Activated CD8-positive, alpha-beta T cell treated with anti-CD3 and anti-CD28 coated beads, Interleukin-2, amount 10 ng/mL, durations not matched to agents 7 days and 5 days (primary cell): ENCODE measurements around the gene CSF3R. TPM values are rescaled to one million over a fixed set of nuclear protein-coding genes. Genes with fewer than 3 reads are reported as not detected.
"Not testable (repeated sequence)": the region's sequence is repeated elsewhere in the genome, so short reads cannot be mapped to it uniquely, and the experiment has no call there.

Experiments used
- ATAC-seq: fragments of 150-1000 bp; cut with Tn5 transposase; one replicate; pipeline ENCODE4 v1.10.0; 2021; ENCODE audit warnings: moderate library complexity
- CTCF ChIA-PET: fragments of 350-600 bp; sonication (Branson Sonifier 250); formaldehyde crosslinking; loops from one replicate; lab custom pipeline; 2021; ENCODE audit warnings: antibody characterized with exemption; lab: Charles Lee
- POLR2A ChIA-PET: fragments of 350-600 bp; sonication (Branson Sonifier 250); formaldehyde crosslinking; loops from one replicate; lab custom pipeline; 2021; ENCODE audit warnings: antibody characterized with exemption; lab: Charles Lee
- DNase-seq: peaks from one replicate; pipeline ENCODE4 v3.0.0-alpha.2; 2020
- H3K27ac Mint-ChIP-seq: one replicate; pipeline ENCODE4 v1.8.0; 2021; ENCODE audit warnings: mild to moderate bottlenecking, mixed read lengths
- H3K27me3 Mint-ChIP-seq: one replicate; pipeline ENCODE4 v1.8.0; 2021; ENCODE audit warnings: low read depth, mixed read lengths
- H3K36me3 Mint-ChIP-seq: one replicate; pipeline ENCODE4 v1.8.0; 2021; ENCODE audit warnings: low read depth, mixed read lengths
- H3K4me1 Mint-ChIP-seq: one replicate; pipeline ENCODE4 v1.8.0; 2021; ENCODE audit warnings: low read depth, mixed read lengths
- H3K4me3 Mint-ChIP-seq: one replicate; pipeline ENCODE4 v1.8.0; 2021; ENCODE audit warnings: mild to moderate bottlenecking, mixed read lengths
- H3K9me3 Mint-ChIP-seq: one replicate; pipeline ENCODE4 v1.8.0; 2022; ENCODE audit warnings: mixed read lengths; ENCODE audit not compliant: insufficient read depth
- total RNA-seq, 2 experiments: library from RNA; stranded (reverse); gene quantifications; one replicate each; pipeline ENCODE4 v1.2.3, GENCODE V29; 2021

CSF3R gene
- total RNA-seq, 2 experiments from 2014 or later: 0.05 TPM; not detected in 1

GRCh38 chr1:36511220-36511619 is 28.5 kb upstream of the CSF3R start:
- H3K27me3 Mint-ChIP-seq, H3K27ac Mint-ChIP-seq, CTCF ChIA-PET, H3K4me3 Mint-ChIP-seq, H3K9me3 Mint-ChIP-seq, DNase-seq, POLR2A ChIA-PET, ATAC-seq, H3K36me3 Mint-ChIP-seq: not testable (repeated sequence)
- H3K4me1 Mint-ChIP-seq: peaks cover 14% of the 10 kb centered on the region

GRCh38 chr1:36510418-36510817 is 27.7 kb upstream of the CSF3R start:
- ATAC-seq (no peak), DNase-seq (no peak)
- no peaks in the 10 kb centered on the region for H3K36me3 Mint-ChIP-seq
- POLR2A ChIA-PET: interaction anchor here (0.6 kb wide), 1 partner anchor 10 kb away, joined by 3 read pairs; no protein-coding TSS in a partner anchor
- CTCF ChIA-PET: no interaction called here
- H3K9me3 Mint-ChIP-seq: no peaks in the 10 kb centered on the region
- H3K27ac Mint-ChIP-seq: no peak overlapping the region
- no peak overlapping the region for H3K4me3 Mint-ChIP-seq
- H3K4me1 Mint-ChIP-seq: peaks cover 14% of the 10 kb centered on the region
- H3K27me3 Mint-ChIP-seq: peaks cover 6% of the 10 kb centered on the region

- ATAC-seq (no peak), DNase-seq (no peak)
- no peaks in the 10 kb centered on the region for H3K4me1 Mint-ChIP-seq
- H3K36me3 Mint-ChIP-seq: no peaks in the 10 kb centered on the region
- no peak overlapping the region for H3K27ac Mint-ChIP-seq
- CTCF ChIA-PET: interaction anchor here (3.1 kb wide), 1 partner anchor 8 kb away, joined by 24 read pairs; no protein-coding TSS in a partner anchor
- H3K9me3 Mint-ChIP-seq: no peaks in the 10 kb centered on the region
- H3K4me3 Mint-ChIP-seq: no peak overlapping the region
- POLR2A ChIA-PET: no interaction called here
- peaks cover 15% of the 10 kb centered on the region for H3K27me3 Mint-ChIP-seq
Observed at GRCh38 chr1:36508257-36508656, 25.5 kb upstream of the CSF3R start.

GRCh38 chr1:36506276-36506920 is 23.7 kb upstream of the CSF3R start:
- no peaks in the 10 kb centered on the region for H3K4me1 Mint-ChIP-seq
- H3K9me3 Mint-ChIP-seq: no peaks in the 10 kb centered on the region
- H3K36me3 Mint-ChIP-seq: no peaks in the 10 kb centered on the region
- DNase-seq: no peak
- POLR2A ChIA-PET: interaction anchor here (0.7 kb wide), 1 partner anchor 247 kb away, joined by 3 read pairs; no protein-coding TSS in a partner anchor
- no peak overlapping the region for H3K27ac Mint-ChIP-seq
- H3K4me3 Mint-ChIP-seq: no peak overlapping the region
- no peak for ATAC-seq
- peaks cover 20% of the 10 kb centered on the region for H3K27me3 Mint-ChIP-seq
- CTCF ChIA-PET: interaction anchor here (1.1 to 3.1 kb wide), 2 partner anchors 10 to 61 kb away, joined by 3 to 24 read pairs; no protein-coding TSS in a partner anchor

GRCh38 chr1:36503733-36504132 is 21.0 kb upstream of the CSF3R start:
- Mint-ChIP-seq H3K4me1 (no peaks in the 10 kb centered on the region), H3K4me3 (no peak overlapping the region), H3K9me3 (no peaks in the 10 kb centered on the region), H3K27me3 (peaks cover 23% of the 10 kb centered on the region), H3K36me3 (no peaks in the 10 kb centered on the region), H3K27ac (no peak overlapping the region)
- ATAC-seq: no peak
- no peak for DNase-seq
- CTCF ChIA-PET: interaction anchor here (5.7 kb wide), 1 partner anchor 12 kb away, joined by 22 read pairs; no protein-coding TSS in a partner anchor
- POLR2A ChIA-PET: no interaction called here

GRCh38 chr1:36503159-36503558 is 20.4 kb upstream of the CSF3R start:
- ChIA-PET POLR2A (no interaction called here), CTCF (interaction anchor here (5.7 kb wide), 1 partner anchor 13 kb away, joined by 22 read pairs; no protein-coding TSS in a partner anchor)
- no peak for DNase-seq
- H3K4me1 Mint-ChIP-seq: no peaks in the 10 kb centered on the region
- H3K9me3 Mint-ChIP-seq: no peaks in the 10 kb centered on the region
- H3K4me3 Mint-ChIP-seq: no peak overlapping the region
- H3K27ac Mint-ChIP-seq: no peak overlapping the region
- ATAC-seq: no peak
- H3K27me3 Mint-ChIP-seq: peaks cover 25% of the 10 kb centered on the region
- H3K36me3 Mint-ChIP-seq: no peaks in the 10 kb centered on the region

GRCh38 chr1:36502616-36503015 is 19.9 kb upstream of the CSF3R start:
- no peak overlapping the region for H3K27ac Mint-ChIP-seq
- H3K4me1 Mint-ChIP-seq: no peaks in the 10 kb centered on the region
- no peak for ATAC-seq
- peaks cover 27% of the 10 kb centered on the region for H3K27me3 Mint-ChIP-seq
- DNase-seq: no peak
- ChIA-PET POLR2A (no interaction called here), CTCF (interaction anchor here (5.7 kb wide), 1 partner anchor 13 kb away, joined by 22 read pairs; no protein-coding TSS in a partner anchor)
- no peak overlapping the region for H3K4me3 Mint-ChIP-seq
- H3K36me3 Mint-ChIP-seq: no peaks in the 10 kb centered on the region
- H3K9me3 Mint-ChIP-seq: no peaks in the 10 kb centered on the region

- DNase-seq, H3K4me1 Mint-ChIP-seq, H3K27ac Mint-ChIP-seq, H3K9me3 Mint-ChIP-seq, POLR2A ChIA-PET, ATAC-seq, H3K4me3 Mint-ChIP-seq, H3K36me3 Mint-ChIP-seq: not testable (repeated sequence)
- CTCF ChIA-PET: interaction anchor here (5.7 kb wide), 1 partner anchor 14 kb away, joined by 22 read pairs; no protein-coding TSS in a partner anchor
- H3K27me3 Mint-ChIP-seq: peaks cover 29% of the 10 kb centered on the region
Observed at GRCh38 chr1:36501911-36502310, 19.2 kb upstream of the CSF3R start.

GRCh38 chr1:36497207-36497606 is 14.5 kb upstream of the CSF3R start:
- Mint-ChIP-seq H3K36me3 (no peaks in the 10 kb centered on the region), H3K4me1 (no peaks in the 10 kb centered on the region), H3K27me3 (peaks cover 26% of the 10 kb centered on the region), H3K27ac (no peak overlapping the region), H3K4me3 (no peak overlapping the region), H3K9me3 (no peaks in the 10 kb centered on the region)
- ChIA-PET CTCF (no interaction called here), POLR2A (no interaction called here)
- ATAC-seq: no peak
- DNase-seq: no peak

GRCh38 chr1:36494971-36495370 is 12.3 kb upstream of the CSF3R start:
- ATAC-seq: no peak
- H3K4me3 Mint-ChIP-seq: no peak overlapping the region

GRCh38 chr1:36493524-36493923 is 10.8 kb upstream of the CSF3R start:
- POLR2A ChIA-PET: no interaction called here
- Mint-ChIP-seq H3K27me3 (peaks cover 25% of the 10 kb centered on the region), H3K9me3 (no peaks in the 10 kb centered on the region), H3K36me3 (no peaks in the 10 kb centered on the region), H3K4me3 (no peak overlapping the region), H3K27ac (no peak overlapping the region), H3K4me1 (no peaks in the 10 kb centered on the region)
- CTCF ChIA-PET: no interaction called here
- DNase-seq (no peak), ATAC-seq (no peak)

More at GRCh38 chr1:36494971-36495370, 12.3 kb upstream of the CSF3R start:
- ChIA-PET POLR2A (no interaction called here), CTCF (no interaction called here)
- Mint-ChIP-seq H3K27ac (no peak overlapping the region), H3K27me3 (peaks cover 25% of the 10 kb centered on the region), H3K4me1 (no peaks in the 10 kb centered on the region), H3K9me3 (no peaks in the 10 kb centered on the region), H3K36me3 (no peaks in the 10 kb centered on the region)
- DNase-seq: no peak

- Mint-ChIP-seq H3K27ac (no peak overlapping the region), H3K36me3 (no peaks in the 10 kb centered on the region), H3K4me3 (no peak overlapping the region), H3K4me1 (no peaks in the 10 kb centered on the region), H3K9me3 (no peaks in the 10 kb centered on the region), H3K27me3 (peaks cover 19% of the 10 kb centered on the region)
- CTCF ChIA-PET: no interaction called here
- DNase-seq (no peak), ATAC-seq (no peak)
- POLR2A ChIA-PET: no interaction called here
Observed at GRCh38 chr1:36492491-36492890, 9.8 kb upstream of the CSF3R start.
